Fibroblast of skin of abdomen (primary cell): ENCODE measurements around the gene NPPA.

ENCODE experiments used
- DNase-seq: peaks from one replicate; pipeline ENCODE4 v3.0.0-alpha.2; 2013

The NPPA gene

GRCh38 chr1:11841245-11842153 is 6.1 kb downstream of the NPPA start:
- no peak for DNase-seq

GRCh38 chr1:11839727-11840705 is 7.6 kb downstream of the NPPA start:
- DNase-seq: no peak

DNA sequence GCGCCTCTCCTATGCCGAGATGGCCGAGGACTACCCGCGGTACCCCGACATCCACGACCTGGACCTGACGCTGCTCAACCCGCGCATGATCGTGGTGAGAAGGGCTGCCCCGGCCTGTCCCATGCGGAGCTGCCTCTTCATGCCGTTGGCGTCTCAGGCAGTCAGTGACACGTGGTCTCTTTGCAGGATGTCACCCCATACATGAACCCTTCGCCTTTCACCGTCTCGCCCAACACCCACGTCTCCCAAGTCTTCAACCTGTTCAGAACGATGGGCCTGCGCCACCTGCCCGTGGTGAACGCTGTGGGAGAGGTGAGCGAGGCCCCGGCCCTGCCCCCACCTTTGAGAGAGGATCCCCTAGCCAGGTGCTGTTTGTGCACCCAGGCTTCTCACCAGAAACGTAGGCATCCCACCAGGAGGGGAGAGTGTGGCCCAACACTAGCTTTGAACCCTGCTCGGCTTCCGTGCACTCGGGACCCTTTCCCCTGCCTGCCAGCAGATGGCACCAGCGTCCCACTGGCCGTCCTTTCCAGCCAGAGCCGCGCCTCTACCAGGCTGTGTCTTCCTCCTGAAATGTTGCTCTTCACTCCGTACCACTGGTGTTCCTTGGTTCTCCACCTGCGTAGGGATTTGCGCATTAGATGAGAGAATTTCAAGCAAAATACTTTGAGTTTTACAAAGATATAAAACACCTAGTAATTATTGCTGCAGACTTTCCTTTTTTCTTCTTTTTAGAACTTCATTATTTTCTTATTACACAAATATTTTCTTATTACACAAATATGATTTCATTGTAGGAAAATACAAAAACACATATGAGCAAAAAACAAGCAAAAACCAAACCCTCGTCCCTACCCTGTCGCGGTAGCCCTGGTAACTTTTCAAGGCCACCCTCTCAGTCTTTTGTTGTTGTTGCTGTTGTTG is 9.0 kb downstream of the NPPA start:
- peak; percentile 56 for DNase-seq

DNA sequence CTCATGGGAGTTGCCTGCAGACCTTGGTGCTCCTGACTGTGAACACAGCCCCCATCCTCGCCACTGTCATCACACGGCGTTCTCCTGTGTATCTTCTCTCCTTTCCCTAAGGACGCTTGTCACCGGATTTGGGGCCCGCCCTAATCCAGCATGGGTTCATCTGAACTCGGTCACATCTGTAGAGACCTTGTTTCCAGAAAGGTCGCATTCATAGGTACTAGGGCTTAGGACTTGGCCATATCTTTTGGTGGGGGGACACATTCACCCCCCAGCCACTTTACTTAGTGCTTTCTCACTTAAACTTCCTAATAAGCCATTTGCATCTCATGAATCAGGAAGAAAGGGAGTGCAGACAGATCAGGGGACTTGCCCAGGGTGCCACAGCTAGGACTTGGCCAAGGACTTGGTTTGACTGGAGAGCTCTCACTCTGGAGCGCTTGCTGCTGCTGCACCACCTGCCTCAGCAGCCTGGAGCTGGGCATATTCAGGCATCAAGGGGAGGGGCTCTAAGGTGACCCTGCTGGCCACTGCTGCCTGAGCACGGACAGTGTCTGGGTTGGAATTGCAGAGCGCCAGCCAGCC is 9.7 kb downstream of the NPPA start:
- DNase-seq: no peak

DNA sequence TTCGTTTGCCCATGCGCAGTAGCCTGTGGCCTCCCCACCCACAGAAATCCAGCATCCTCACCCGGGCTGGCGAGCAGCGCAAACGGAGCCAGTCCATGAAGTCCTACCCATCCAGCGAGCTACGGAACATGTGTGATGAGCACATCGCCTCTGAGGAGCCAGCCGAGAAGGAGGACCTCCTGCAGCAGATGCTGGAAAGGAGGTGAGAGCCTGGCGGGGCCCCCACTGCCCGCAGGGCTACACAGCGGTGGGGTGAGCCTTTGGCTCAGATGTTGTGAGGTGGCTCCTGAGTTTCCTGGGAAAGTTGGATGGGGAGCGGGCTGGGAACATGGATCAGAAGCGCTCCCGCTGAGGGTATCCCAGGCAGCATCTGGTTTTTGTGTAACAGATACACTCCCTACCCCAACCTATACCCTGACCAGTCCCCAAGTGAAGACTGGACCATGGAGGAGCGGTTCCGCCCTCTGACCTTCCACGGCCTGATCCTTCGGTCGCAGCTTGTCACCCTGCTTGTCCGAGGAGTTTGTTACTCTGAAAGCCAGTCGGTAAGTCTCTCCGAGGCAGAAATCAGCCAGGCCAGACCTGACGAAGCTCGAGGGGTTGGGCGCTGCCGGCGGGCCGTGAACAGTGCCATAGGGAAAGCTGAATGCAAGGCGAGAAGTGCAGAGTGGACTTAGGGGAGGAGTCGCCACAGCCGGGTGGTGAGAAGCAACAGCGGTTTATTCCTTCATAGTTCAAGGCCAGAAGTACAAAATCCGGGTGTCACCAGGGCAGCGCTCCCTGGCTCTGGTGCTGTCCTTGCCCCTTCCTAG is 10.4 kb downstream of the NPPA start:
- DNase-seq: no peak

- DNase-seq: no peak
These were observed 11.9 kb downstream of the NPPA start for GRCh38 chr1:11835441-11836225.

DNA sequence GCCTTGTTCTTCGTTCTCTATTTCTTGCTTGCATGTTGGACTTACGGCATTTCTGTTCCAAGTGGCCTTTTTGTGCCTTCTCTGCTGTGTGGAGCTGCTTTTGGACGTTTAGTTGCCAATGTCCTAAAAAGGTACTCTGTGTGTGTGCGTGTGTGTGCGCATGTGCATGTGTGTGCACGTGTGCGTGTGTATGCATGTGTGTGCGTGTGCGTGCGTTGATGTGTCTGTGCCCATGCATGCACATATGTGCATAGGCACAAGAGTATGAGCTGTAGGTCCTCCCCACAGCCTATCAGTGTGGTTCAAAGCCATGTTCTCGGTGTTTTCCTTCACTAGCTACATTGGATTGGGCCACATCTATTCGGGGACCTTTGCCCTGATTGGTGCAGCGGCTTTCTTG is 13.7 kb downstream of the NPPA start:
- no peak for DNase-seq

DNA sequence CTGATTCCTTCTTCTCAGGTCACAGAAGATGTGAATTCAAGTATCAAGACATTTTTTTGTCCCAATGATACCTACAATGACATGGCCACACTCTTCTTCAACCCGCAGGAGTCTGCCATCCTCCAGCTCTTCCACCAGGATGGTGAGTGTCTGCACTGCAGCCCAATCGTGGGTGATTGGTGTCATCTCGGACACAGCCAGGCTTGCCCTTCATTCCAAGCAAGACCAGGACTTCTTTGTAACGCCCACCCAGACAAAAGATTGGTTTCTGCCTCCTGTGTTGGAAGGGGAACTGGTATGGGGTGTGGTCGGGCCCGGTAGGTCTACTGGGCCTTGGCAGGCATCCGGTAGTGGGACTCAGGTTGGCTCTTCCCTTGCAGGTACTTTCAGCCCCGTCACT is 14.1 kb downstream of the NPPA start:
- no peak for DNase-seq

DNA sequence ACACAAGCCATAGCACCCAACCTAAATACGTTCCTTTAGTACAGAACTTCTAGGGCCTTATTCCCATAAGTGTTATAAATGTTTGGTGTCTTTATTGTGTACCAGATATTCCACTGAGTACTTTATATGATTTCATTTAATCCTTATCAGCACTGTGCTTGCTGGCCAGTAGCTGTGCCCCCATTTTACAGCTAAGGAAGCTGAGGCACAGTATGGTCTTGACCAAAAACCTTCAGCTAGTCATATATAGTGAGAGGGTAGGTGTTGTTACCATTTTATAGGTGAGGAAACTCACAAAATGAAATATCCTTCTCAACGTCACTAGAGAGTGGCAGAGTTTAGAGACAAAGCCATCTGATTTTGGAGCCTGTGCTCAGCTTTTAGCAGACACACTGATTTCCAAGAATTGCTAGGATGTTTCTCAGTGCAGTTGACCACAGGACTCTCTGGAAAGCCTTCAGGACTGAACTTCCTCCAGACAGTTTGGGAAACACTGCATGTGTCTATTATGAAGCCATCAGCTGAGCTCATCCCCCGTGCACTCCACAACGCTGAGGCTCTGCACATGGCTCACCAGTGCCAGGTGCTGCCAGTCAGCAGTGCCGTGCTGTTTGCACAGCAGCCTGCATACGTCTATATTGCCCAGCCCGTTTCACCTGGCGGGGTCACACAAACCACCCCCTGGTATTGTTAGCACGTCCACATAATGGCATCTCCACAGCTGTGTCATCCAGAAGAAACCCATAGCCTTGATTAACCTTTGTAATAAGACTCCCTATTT is 15.4 kb downstream of the NPPA start:
- no peak for DNase-seq

DNA sequence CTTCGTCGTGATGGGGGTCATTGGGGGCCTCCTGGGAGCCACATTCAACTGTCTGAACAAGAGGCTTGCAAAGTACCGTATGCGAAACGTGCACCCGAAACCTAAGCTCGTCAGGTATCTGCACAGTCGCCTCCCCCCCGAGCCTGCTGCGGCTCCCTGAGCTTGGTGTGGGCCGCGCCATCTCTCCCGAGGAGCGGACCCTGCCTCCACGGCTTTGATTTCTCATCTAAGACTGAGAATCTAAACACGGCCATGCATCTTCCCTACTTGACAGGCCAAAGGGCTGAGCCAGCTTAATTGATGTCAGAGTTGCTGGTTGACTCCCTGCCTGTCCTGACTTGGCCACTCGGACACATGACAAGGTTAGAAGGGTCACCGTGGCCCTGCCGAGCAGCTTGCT is 19.1 kb downstream of the NPPA start:
- no peak for DNase-seq

DNA sequence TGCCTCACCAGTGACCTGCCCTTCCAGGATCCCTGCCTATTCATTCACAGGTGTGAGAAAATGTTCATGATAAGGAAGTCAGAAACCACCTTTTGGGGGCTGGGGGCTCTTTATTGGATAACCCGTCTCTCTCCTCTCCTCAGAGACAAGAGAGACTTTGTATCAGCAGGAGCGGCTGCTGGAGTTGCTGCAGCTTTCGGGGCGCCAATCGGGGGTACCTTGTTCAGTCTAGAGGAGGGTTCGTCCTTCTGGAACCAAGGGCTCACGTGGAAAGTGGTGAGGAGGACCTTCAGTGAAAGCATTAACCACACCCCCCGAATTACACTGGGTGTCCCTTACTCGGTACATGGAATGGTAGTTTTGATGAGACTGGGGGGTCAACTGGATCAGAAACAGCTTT is 20.6 kb downstream of the NPPA start:
- DNase-seq: no peak

DNA sequence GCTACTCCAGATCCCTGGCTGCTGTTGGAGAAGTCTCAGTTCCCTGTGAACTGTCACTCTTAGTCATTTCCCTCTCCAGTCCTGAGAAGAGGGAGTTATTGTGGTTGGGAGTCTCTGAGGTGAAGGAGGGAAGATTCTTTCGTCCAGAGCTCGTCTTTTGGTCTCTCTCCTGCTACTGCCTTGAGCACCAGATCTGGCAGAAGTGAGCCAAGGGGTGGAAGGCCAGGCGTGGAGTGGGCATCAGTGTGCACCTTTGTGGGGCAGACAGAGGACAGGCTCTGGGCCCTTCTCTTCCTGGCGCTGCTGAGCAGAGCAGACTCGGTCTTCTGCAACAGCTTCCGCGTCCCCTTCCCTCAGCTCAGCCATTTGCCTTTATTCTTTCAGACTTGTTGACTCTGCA is 22.5 kb downstream of the NPPA start:
- DNase-seq: no peak

DNA sequence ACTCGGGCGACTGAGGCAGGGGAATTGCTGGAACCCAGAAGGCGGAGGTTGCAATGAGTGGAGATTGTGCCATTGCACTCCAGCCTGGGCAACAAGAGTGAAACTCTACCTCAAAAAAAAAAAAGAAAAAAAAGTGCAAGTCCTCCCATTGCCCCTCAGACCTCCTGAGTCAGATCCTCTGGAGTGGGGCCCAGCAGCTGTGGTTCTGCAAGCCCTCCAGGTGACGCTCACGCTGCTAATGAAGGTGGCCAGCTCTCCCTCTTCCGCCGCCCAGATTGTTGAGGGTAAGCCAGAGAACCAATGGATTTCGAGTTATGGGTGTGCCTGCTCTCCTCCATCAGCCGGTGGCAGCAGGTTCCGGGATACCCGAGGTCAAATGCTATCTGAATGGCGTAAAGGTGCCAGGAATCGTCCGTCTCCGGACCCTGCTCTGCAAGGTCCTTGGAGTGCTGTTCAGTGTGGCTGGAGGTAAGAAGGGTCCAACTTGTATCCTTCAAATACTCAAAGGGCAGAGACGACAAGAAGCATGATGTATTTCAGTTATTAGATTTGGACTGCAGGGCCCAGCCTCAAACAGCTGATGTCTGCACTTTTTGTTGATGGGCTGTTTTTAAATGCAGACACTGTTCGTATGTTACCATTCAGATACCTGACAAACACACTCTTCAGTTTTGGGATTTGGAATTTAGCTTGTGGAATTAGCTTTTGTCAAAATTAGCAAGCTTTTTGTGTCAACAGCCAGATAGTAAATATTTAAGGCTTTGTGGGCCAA is 24.0 kb downstream of the NPPA start:
- no peak for DNase-seq

DNA sequence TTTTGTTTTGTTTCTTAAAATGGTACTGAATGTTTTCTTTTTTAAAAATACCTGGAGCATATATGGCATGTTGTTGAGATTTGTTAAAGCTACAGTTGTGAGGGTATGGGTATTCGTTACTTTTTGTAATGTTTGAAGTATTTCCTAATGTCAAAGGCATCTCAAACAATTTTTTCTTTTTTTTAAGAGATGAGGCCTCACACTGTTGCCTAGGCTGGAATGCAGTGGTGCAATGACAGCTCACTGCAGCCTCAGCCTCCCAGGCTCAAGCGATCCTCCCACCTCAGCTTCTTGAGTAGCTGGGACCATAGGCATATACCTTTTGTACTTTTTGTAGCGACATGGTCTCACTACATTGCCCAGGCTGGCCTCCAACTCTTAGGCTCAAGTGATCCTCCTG is 25.5 kb downstream of the NPPA start:
- DNase-seq: no peak

DNA sequence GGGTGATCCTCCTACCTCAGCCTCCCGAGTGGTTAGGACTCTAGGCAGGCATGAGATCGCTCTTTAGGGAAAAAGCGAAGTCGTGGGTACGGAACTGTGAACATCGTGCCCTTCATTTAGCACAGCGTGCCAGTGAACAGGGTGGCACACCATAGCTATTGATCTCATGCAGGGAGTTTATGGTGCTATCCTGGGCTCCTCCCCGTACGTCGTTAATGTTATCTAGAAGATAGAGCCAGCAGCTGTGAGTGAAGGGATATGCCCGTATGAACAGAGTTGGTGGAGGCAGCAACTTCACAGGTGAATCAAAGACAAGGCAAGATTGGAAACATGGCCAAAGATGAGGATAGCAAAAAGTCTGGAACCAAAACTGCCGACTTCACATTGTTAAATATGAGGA is 30.4 kb downstream of the NPPA start:
- no peak for DNase-seq

DNA sequence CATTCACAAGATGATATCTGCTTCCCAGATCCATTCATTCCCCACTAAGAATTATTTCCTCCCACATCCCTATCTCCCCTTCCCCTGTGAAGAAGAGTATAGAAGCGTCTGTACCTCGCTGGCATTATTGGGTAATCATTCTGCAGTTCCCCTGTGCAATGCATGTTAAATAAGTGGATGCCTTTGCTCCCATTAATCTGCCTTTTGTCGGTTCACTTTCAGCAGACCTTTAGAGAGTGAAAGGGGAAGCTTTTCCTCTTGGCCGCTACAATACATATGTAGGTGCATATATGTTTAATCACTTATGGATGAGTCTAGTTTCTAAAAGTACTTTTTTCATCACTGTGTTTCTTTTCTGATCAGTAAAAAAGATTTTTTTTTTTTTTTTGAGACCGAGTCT is 34.6 kb downstream of the NPPA start:
- no peak for DNase-seq

DNA sequence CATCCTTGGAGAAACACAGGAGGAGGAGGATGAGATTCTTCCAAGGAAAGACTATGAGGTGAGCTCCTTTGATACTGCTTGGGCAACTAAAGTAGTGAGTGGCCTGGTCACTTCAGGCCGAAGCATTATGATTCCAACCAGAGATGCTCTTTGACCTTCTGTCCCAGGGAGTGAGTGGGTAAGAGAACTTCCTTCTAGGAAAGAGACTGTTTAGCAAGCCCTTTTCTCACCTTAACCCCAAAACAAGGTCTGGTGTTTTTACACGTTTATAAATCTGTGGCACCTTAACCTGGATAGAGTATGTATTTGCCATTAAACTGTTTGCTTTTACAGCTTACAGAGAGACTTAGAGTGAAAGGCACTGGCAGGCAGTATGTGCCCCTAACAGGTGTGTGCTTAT is 40.5 kb downstream of the NPPA start:
- DNase-seq: no peak

GRCh38 chr1:11806307-11806936 is 41.2 kb downstream of the NPPA start:
- no peak for DNase-seq
